Liver (tissue), 9 donors: Measurements from ENCODE around the gene NEIL3. TPM values are rescaled to one million over a fixed set of nuclear protein-coding genes. Genes with fewer than 3 reads are reported as not detected.

Experiments used
- DNase-seq: peaks from one replicate; pipeline ENCODE4 v3.0.0-alpha.2; 2017; ENCODE audit warnings: low spot score
- H3K27ac ChIP-seq, 2 donors: one replicate each; pipeline ENCODE4 v1.7.0; 2013; ENCODE audit warnings: inconsistent platforms in 2 of 2, low read length in 2 of 2, control low read depth in 1 of 2, low read depth in 1 of 2, mild to moderate bottlenecking in 1 of 2
- H3K27me3 ChIP-seq, 4 donors: one replicate each; pipeline versions ENCODE4 v1.6.1 to v1.7.0; 2013; ENCODE audit warnings: low read length in 3 of 4, inconsistent platforms in 1 of 4, mild to moderate bottlenecking in 1 of 4, moderate library complexity in 1 of 4; ENCODE audit not compliant: control insufficient read depth in 4 of 4, insufficient read depth in 4 of 4
- H3K36me3 ChIP-seq, 4 donors: one replicate each; pipeline versions ENCODE4 v1.6.1 to v1.7.0; 2013; ENCODE audit warnings: low read length in 3 of 4, mild to moderate bottlenecking in 3 of 4, low read depth in 1 of 4, moderate library complexity in 1 of 4; ENCODE audit not compliant: control insufficient read depth in 4 of 4, insufficient read depth in 3 of 4
- H3K4me1 ChIP-seq, 4 donors: one replicate each; pipeline versions ENCODE4 v1.6.1 to v1.7.0; 2013; ENCODE audit warnings: low read length in 3 of 4, mild to moderate bottlenecking in 3 of 4, moderate library complexity in 1 of 4; ENCODE audit not compliant: control insufficient read depth in 4 of 4, insufficient read depth in 4 of 4
- H3K4me3 ChIP-seq, 3 donors: one replicate each; pipeline versions ENCODE4 v1.6.1 to v1.7.0; 2013; ENCODE audit warnings: low read length in 3 of 3, control low read depth in 1 of 3, low read depth in 1 of 3, mild to moderate bottlenecking in 1 of 3
- H3K9ac ChIP-seq, 2 donors: one replicate each; pipeline ENCODE4 v1.7.0; 2013; ENCODE audit warnings: low read length in 2 of 2, mild to moderate bottlenecking in 2 of 2, moderate library complexity in 2 of 2, control low read depth in 1 of 2, low read depth in 1 of 2
- H3K9me3 ChIP-seq, 4 donors: one replicate each; pipeline versions ENCODE4 v1.6.1 to v1.7.0; 2013; ENCODE audit warnings: low read length in 3 of 4; ENCODE audit not compliant: control insufficient read depth in 4 of 4
- ATF3 ChIP-seq: IDR thresholded peaks from 2 replicates; pipeline ENCODE4 v1.6.1; 2016; ENCODE audit warnings: antibody characterized with exemption
- EGR1 ChIP-seq, 2 donors: IDR thresholded peaks; 2 replicates each; pipeline ENCODE4 v1.6.1; 2016 to 2018; ENCODE audit warnings: antibody characterized with exemption in 2 of 2, low read depth in 2 of 2
- FOXA1 ChIP-seq: IDR thresholded peaks from 2 replicates; pipeline ENCODE4 v1.6.1; 2016; ENCODE audit warnings: antibody characterized with exemption
- FOXA2 ChIP-seq: IDR thresholded peaks from 2 replicates; pipeline ENCODE4 v1.6.1; 2016; ENCODE audit warnings: antibody characterized with exemption
- GABPA ChIP-seq, 2 donors: IDR thresholded peaks in 1 of 2; conservative IDR thresholded peaks in 1 of 2; 2 replicates each; pipeline ENCODE4 v1.6.1; 2016; ENCODE audit warnings: antibody characterized with exemption in 2 of 2, mild to moderate bottlenecking in 1 of 2, moderate library complexity in 1 of 2
- HNF4A ChIP-seq, 2 donors: conservative IDR thresholded peaks; 2 replicates each; pipeline ENCODE4 v1.6.1; 2016; ENCODE audit warnings: antibody characterized with exemption in 2 of 2, mild to moderate bottlenecking in 2 of 2
- JUND ChIP-seq, 2 donors: IDR thresholded peaks; 2 replicates each; pipeline ENCODE4 v1.6.1; 2016; ENCODE audit warnings: antibody characterized with exemption in 2 of 2
- MAX ChIP-seq: IDR thresholded peaks from 2 replicates; pipeline ENCODE4 v1.6.1; 2016; ENCODE audit warnings: antibody characterized with exemption
- NR2F2 ChIP-seq: IDR thresholded peaks from 2 replicates; pipeline ENCODE4 v1.6.1; 2016; ENCODE audit warnings: antibody characterized with exemption
- RAD21 ChIP-seq, 2 donors: IDR thresholded peaks; 2 replicates each; pipeline ENCODE4 v1.6.1; 2016; ENCODE audit warnings: antibody characterized with exemption in 2 of 2, mild to moderate bottlenecking in 2 of 2
- RXRA ChIP-seq, 2 donors: IDR thresholded peaks; 2 replicates each; pipeline ENCODE4 v1.6.1; 2017 to 2018; ENCODE audit warnings: antibody characterized with exemption in 2 of 2, mild to moderate bottlenecking in 1 of 2
- TAF1 ChIP-seq: conservative IDR thresholded peaks from 2 replicates; pipeline ENCODE4 v1.6.1; 2016; ENCODE audit warnings: antibody characterized with exemption, mild to moderate bottlenecking
- ZBTB33 ChIP-seq: IDR thresholded peaks from 2 replicates; pipeline ENCODE4 v1.6.1; 2016; ENCODE audit warnings: antibody characterized with exemption
- WGBS: extraction: QIAGEN DNeasy Blood & Tissue Kit; methylation state at CpG from one replicate; pipeline ENCODE4 v1.1.7; 2013; 5-methylcytosine and 5-hydroxymethylcytosine counted together
- polyA plus RNA-seq, 2 donors: library from polyadenylated mRNA; stranded (reverse) in 1 of 2; unstranded in 1 of 2; fragments of 200-250 nt in 1 of 2; fragments of >200 nt in 1 of 2; fragmentation: Nextera tagmentation in 1 of 2; extraction: Ambion mirVana in 1 of 2; gene quantifications; one replicate each; pipeline versions ENCODE4 v1.2.1 to v1.2.3, GENCODE V29; 2013 to 2015
- total RNA-seq, 2 donors: library from RNA; depleted of rRNA; stranded (reverse); fragments of >200 nt; gene quantifications; one replicate each; pipeline ENCODE4 v1.2.3, GENCODE V29; 2014
- TF ChIP-seq, protein P1 (sequence below): fragments of 150-350 bp; IDR thresholded peaks from 2 replicates; pipeline ENCODE4 v1.5.1; 2017; ENCODE audit warnings: improper control_type of control experiment, low read depth, low read length; ENCODE audit not compliant: missing input control
- TF ChIP-seq, protein P2 (sequence below): IDR thresholded peaks from 2 replicates; pipeline ENCODE4 v1.6.1; 2016; ENCODE audit warnings: antibody characterized with exemption, mild to moderate bottlenecking
- donor health status: healthy.
- donor health status: healthy.
- donor health status: healthy.
- donor health status: healthy.
- donor health status: healthy.

The NEIL3 gene
- total and polyA plus RNA-seq, 4 donors: 0.07 to 11.0 (median 0.19) TPM

GRCh38 chr4:177381762-177382310, 72.2 kb downstream of the NEIL3 start (continued):
- TF ChIP-seq MAX (no peak), ATF3 (no peak), RXRA (IDR thresholded peaks at IDR 0.05) (no peak), FOXA2 (no peak)
- TF ChIP-seq, protein P1, sequence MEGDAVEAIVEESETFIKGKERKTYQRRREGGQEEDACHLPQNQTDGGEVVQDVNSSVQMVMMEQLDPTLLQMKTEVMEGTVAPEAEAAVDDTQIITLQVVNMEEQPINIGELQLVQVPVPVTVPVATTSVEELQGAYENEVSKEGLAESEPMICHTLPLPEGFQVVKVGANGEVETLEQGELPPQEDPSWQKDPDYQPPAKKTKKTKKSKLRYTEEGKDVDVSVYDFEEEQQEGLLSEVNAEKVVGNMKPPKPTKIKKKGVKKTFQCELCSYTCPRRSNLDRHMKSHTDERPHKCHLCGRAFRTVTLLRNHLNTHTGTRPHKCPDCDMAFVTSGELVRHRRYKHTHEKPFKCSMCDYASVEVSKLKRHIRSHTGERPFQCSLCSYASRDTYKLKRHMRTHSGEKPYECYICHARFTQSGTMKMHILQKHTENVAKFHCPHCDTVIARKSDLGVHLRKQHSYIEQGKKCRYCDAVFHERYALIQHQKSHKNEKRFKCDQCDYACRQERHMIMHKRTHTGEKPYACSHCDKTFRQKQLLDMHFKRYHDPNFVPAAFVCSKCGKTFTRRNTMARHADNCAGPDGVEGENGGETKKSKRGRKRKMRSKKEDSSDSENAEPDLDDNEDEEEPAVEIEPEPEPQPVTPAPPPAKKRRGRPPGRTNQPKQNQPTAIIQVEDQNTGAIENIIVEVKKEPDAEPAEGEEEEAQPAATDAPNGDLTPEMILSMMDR: no peak

DNA sequence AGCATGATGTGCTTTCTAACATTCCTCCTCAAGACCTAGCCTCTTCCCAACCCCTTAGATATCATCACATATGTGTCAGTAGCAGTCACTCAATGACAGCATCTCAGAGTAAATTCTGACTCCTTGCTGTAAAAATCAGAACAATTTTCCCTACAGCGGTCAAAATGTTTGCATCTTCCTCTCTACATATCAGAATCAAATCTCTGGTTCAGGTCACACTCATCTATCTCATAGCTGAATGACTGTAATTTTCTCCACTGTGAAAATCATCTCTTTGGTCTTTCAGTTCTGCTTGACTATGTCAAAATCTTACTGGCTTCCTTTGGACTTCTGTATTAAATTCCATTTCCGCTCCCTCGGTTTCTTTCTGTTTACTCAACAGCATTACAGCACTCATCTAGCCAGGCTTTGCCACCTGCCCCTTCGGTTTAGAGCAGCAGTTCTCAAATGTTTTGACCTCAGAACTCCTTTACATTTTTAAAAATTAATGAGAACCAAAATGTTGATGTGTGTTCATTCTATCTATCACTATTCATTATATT, 75.3 kb downstream of the NEIL3 start:
- Histone ChIP-seq H3K4me1 (no peaks in the 10 kb centered on the region), H3K9me3 (peaks cover 0 to 7% (median under 1%) of the 10 kb centered on the region in 4 donors), H3K27ac (no peak overlapping the region), H3K27me3 (no peaks in the 10 kb centered on the region), H3K4me3 (no peak overlapping the region), H3K9ac (no peak overlapping the region), H3K36me3 (no peaks in the 10 kb centered on the region)
- TF ChIP-seq NR2F2 (no peak), HNF4A (conservative IDR thresholded peaks at IDR 0.05) (peak; percentile 61 to 81), ZBTB33 (no peak)
- no peak for DNase-seq
- WGBS: 55% methylated on average over 4 of the region's 4 CpGs

DNA sequence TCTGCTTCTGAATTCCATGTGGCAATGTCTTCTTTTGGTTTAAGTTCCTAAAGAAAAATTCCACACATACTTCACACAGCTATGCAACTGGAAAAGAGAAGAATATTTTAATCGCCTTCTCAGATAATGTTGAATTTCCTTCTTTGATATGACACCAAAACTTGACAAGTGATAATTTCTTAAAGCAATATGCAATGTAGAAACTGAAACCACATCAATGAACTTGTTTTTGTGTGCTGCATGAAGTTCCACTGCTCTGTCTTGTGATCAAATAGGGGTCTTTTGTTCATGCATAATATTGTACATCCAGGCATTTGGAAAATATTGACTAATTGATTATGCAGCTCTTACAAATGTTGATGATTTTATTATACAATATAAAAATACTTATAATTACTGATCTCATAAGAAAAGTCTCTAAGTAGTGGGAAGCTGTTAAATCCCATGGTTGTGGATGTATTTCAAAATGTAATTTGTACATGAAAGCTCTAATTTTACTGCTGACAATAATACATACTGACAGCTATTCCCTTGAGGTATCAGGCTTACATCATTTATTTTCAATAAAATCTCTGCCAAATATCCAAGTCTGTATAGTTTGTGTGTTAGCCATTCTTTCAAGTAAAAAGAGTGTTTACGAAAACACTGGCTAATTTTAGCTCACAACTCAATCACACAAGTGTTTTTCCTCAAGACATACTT, 76.1 kb downstream of the NEIL3 start:
- 71% methylated on average over 2 of the region's 2 CpGs for WGBS
- Histone ChIP-seq H3K4me3 (no peak overlapping the region), H3K9ac (no peak overlapping the region), H3K9me3 (peaks cover 0 to 5% (median under 1%) of the 10 kb centered on the region in 4 donors), H3K27me3 (no peaks in the 10 kb centered on the region), H3K27ac (no peak overlapping the region), H3K36me3 (no peaks in the 10 kb centered on the region), H3K4me1 (no peaks in the 10 kb centered on the region)
- DNase-seq: no peak
- no peak for TF ChIP-seq ZBTB33
- no peak for TF ChIP-seq EGR1 (IDR thresholded peaks at IDR 0.05; ENCODE audit: low read depth in 2 of 2)
- TF ChIP-seq, protein P2, sequence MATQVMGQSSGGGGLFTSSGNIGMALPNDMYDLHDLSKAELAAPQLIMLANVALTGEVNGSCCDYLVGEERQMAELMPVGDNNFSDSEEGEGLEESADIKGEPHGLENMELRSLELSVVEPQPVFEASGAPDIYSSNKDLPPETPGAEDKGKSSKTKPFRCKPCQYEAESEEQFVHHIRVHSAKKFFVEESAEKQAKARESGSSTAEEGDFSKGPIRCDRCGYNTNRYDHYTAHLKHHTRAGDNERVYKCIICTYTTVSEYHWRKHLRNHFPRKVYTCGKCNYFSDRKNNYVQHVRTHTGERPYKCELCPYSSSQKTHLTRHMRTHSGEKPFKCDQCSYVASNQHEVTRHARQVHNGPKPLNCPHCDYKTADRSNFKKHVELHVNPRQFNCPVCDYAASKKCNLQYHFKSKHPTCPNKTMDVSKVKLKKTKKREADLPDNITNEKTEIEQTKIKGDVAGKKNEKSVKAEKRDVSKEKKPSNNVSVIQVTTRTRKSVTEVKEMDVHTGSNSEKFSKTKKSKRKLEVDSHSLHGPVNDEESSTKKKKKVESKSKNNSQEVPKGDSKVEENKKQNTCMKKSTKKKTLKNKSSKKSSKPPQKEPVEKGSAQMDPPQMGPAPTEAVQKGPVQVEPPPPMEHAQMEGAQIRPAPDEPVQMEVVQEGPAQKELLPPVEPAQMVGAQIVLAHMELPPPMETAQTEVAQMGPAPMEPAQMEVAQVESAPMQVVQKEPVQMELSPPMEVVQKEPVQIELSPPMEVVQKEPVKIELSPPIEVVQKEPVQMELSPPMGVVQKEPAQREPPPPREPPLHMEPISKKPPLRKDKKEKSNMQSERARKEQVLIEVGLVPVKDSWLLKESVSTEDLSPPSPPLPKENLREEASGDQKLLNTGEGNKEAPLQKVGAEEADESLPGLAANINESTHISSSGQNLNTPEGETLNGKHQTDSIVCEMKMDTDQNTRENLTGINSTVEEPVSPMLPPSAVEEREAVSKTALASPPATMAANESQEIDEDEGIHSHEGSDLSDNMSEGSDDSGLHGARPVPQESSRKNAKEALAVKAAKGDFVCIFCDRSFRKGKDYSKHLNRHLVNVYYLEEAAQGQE: no peak
- no peak for TF ChIP-seq GABPA (IDR thresholded peaks at IDR 0.05 in 1 of 2, conservative IDR thresholded peaks at IDR 0.05 in 1 of 2)
- TF ChIP-seq FOXA1: no peak
- TF ChIP-seq TAF1: no peak
- TF ChIP-seq JUND (IDR thresholded peaks at IDR 0.05): no peak
- no peak for TF ChIP-seq ATF3
- no peak for TF ChIP-seq HNF4A (conservative IDR thresholded peaks at IDR 0.05)
- no peak for TF ChIP-seq NR2F2
- TF ChIP-seq RAD21 (IDR thresholded peaks at IDR 0.05): no peak
